Measurements from ENCODE around the gene SP110. TPM values are rescaled to one million over a fixed set of nuclear protein-coding genes. Genes with fewer than 3 reads are reported as not detected.

Gene SP110
- total and polyA plus RNA-seq, 9 donors, result 18.4 to 46.1 (median 21.4) TPM

DNA sequence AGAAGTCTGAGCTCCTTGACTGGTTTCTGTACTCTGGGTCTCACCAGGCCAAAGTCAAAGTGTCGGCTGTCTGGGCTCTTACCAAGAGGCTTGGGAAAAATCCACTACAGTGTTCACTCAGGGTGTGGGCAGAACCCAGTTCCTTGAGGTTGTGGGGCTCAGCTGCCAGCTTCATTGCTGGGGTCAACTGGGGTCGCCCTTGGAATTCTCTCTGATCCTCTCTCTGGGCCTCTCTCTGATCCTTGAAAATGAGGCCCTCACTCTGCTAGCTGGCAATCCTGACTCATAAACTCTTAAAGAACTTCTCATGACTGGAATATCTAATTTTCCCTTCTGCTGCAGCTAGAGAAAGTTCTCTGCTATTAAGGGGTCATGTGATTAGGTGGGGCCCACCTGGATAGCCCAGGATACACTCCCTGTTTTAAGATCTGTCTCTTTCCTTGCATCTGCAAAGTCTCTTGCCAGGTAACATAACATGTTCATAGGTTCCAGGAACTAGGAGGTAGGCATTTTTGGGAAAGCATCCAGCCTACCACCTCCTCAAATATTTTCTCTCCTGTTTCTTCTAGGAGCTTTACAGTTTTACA lies 66.3 kb downstream of the SP110 start:
- Histone ChIP-seq H3K27ac (no peak overlapping the region), H3K4me1 (ENCODE audit: insufficient read depth) (no peaks in the 10 kb centered on the region), H3K27me3 (no peaks in the 10 kb centered on the region), H3K9me3 (no peaks in the 10 kb centered on the region), H3K36me3 (no peaks in the 10 kb centered on the region), H3K4me3 (no peak overlapping the region)
- no peak for DNase-seq
- WGBS, 3 donors, result 35 to 38% (median 36%) methylated on average over 2 of the region's 2 CpGs
- intact Hi-C loops (cut with DNase I), result no loop called here
- TF ChIP-seq EP300 (IDR thresholded peaks at IDR 0.05), result no peak
- TF ChIP-seq, protein P1, sequence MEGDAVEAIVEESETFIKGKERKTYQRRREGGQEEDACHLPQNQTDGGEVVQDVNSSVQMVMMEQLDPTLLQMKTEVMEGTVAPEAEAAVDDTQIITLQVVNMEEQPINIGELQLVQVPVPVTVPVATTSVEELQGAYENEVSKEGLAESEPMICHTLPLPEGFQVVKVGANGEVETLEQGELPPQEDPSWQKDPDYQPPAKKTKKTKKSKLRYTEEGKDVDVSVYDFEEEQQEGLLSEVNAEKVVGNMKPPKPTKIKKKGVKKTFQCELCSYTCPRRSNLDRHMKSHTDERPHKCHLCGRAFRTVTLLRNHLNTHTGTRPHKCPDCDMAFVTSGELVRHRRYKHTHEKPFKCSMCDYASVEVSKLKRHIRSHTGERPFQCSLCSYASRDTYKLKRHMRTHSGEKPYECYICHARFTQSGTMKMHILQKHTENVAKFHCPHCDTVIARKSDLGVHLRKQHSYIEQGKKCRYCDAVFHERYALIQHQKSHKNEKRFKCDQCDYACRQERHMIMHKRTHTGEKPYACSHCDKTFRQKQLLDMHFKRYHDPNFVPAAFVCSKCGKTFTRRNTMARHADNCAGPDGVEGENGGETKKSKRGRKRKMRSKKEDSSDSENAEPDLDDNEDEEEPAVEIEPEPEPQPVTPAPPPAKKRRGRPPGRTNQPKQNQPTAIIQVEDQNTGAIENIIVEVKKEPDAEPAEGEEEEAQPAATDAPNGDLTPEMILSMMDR (IDR thresholded peaks at IDR 0.05), result no peak
- TF ChIP-seq POLR2A (IDR thresholded peaks at IDR 0.05), result no peak

DNA sequence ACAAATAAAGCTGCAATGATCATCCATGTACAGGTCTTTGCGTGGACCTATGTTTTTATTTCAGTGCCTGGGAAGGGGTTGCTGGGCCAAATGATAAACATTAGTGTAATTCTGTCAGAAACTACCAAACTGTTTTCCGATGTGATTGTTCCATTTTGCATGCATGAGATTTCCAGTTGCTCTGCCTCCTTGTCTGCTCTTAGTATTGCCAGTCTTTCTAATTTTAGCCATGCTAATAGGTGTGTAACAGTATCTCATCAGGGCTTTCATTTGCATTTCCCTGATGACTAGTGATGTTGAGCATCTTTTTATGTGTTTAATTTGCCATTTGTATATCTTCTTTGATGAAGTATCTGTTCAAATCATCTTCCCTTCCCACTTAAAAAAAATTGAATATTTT lies 67.5 kb downstream of the SP110 start:
- Histone ChIP-seq H3K4me1 (ENCODE audit: insufficient read depth) (no peaks in the 10 kb centered on the region), H3K27ac (no peak overlapping the region), H3K4me3 (no peak overlapping the region), H3K36me3 (no peaks in the 10 kb centered on the region), H3K9me3 (no peaks in the 10 kb centered on the region), H3K27me3 (no peaks in the 10 kb centered on the region)
- no peak for TF ChIP-seq EP300 (IDR thresholded peaks at IDR 0.05)
- no peak for TF ChIP-seq POLR2A (IDR thresholded peaks at IDR 0.05)
- TF ChIP-seq, protein P1 (IDR thresholded peaks at IDR 0.05), result no peak
- no peak for DNase-seq
- intact Hi-C loops (cut with DNase I), result no loop called here
- 95 to 100% (median 96%) methylated on average over 2 of the region's 2 CpGs for WGBS, 3 donors

DNA sequence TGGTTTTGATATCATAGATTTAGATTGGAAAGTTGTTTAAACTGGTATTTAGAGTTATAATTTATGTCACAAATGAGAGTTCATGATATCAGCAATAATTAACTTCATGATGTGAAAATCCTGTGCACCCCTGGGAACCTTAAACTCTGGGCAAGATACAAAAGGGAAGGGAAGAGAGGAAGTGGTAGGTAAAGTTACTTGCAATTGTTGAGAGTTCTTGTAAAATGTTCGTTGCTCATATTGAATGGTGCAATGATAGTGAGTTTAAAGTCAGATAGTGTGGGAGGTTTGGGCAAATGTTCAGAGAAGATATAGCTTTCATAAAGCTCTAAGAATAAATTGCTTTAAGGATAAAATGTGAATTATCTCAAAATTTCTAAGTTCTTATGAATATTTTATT lies 75.4 kb downstream of the SP110 start:
- H3K9me3 ChIP-seq, result no peaks in the 10 kb centered on the region
- no peaks in the 10 kb centered on the region for H3K27me3 ChIP-seq
- no peak for DNase-seq
- no peak overlapping the region for H3K4me3 ChIP-seq
- TF ChIP-seq EP300 (IDR thresholded peaks at IDR 0.05), result no peak
- TF ChIP-seq, protein P1 (IDR thresholded peaks at IDR 0.05), result no peak
- TF ChIP-seq POLR2A (IDR thresholded peaks at IDR 0.05), result no peak
- WGBS, 3 donors, result 19 to 20% (median 19%) methylated on average over 1 of the region's 1 CpG
- no peak overlapping the region for H3K27ac ChIP-seq
- no peaks in the 10 kb centered on the region for H3K4me1 ChIP-seq (ENCODE audit: insufficient read depth)
- intact Hi-C loops (cut with DNase I), result no loop called here
- no peaks in the 10 kb centered on the region for H3K36me3 ChIP-seq

DNA sequence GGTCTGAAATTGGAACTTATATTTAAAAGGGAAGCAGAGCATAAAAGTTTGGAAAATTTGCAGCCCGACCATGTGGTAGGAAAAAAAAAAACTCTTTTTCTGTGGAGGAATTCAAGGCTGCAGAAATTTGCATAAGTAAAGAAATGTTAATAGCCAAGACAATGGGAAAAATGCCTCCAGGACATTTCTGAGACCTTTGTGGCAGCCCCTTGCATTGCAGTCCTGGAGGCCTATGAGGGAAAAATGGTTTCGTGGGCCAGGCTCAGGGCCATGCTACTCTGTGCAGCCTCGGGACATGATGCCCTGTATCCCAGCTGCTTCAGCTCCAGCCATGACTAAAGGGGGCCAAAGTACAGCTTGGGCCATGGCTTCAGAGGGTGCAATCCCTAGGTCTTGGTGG lies 79.1 kb downstream of the SP110 start:
- no peaks in the 10 kb centered on the region for H3K36me3 ChIP-seq
- no peak overlapping the region for H3K4me3 ChIP-seq
- no peak overlapping the region for H3K27ac ChIP-seq
- WGBS, 3 donors, result 91 to 94% (median 91%) methylated on average over 3 of the region's 3 CpGs
- TF ChIP-seq, protein P1 (IDR thresholded peaks at IDR 0.05), result no peak
- TF ChIP-seq POLR2A (IDR thresholded peaks at IDR 0.05), result no peak
- no peak for TF ChIP-seq EP300 (IDR thresholded peaks at IDR 0.05)
- no peaks in the 10 kb centered on the region for H3K27me3 ChIP-seq
- intact Hi-C loops (cut with DNase I), result no loop called here
- DNase-seq, result no peak
- no peaks in the 10 kb centered on the region for H3K4me1 ChIP-seq (ENCODE audit: insufficient read depth)
- no peaks in the 10 kb centered on the region for H3K9me3 ChIP-seq

Measured in ovary (tissue), 9 donors.